ENCODE data around the gene TOGARAM1.
"Not testable (repeated sequence)": the region's sequence is repeated elsewhere in the genome, so short reads cannot be mapped to it uniquely, and the experiment has no call there.

Gene TOGARAM1

DNA sequence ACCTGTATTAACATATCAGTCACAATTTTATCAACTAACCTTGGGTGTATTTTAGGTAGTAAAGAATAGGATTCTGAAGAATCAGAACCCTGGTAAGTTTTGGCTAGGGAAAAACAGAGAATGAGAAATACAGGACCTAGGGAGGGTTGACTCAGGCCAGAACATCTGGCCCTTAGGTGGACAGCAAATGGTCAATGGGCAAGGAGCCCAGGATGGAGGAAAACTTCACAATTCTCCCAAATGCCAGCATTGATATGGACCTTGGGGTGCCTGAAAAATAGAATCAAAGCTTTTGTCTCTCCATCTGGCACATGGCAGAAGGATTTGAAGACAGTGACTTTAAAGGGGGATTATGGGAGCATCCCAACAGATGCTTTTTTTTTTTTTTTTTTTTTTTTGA lies 89.2 kb downstream of the TOGARAM1 start:
- DNase-seq: no peak

DNA sequence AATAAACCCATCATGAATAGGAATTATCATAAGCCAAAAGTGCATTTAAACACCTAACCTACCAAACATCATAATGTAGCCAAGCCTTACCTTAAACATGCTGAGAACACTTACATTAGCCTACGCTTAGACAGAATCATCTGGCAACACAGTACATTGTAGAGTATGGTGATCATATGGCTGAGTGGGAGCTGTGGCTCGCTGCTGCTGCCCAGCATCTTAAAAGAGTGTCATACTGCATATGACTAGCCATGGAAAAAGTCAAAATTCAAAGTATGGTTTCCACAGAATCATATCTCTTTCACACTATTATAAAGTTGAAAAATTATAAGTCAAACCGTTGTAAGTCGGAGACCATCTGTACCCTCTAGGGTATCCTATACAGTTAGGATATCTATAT lies 89.9 kb downstream of the TOGARAM1 start:
- no peak for DNase-seq

DNA sequence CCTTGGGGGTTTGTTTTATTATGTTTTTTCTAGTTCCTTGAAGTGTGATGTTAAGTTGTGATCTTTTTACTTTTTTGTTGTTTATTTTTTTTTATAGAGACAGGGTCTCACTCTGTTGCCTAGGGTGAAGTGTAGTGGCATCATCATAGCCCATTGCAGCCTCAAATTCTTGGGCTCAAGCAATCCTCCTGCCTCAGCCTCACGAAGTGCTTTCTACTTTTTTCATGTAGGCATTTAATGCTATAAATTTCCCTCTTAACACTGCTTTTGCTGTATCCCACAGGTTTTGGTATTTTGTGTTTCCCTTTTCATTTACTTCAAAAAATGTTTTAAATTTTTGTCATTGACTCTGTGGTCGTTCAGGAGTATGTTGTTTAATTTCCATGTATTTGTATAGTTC lies 95.4 kb downstream of the TOGARAM1 start:
- DNase-seq: no peak

DNA sequence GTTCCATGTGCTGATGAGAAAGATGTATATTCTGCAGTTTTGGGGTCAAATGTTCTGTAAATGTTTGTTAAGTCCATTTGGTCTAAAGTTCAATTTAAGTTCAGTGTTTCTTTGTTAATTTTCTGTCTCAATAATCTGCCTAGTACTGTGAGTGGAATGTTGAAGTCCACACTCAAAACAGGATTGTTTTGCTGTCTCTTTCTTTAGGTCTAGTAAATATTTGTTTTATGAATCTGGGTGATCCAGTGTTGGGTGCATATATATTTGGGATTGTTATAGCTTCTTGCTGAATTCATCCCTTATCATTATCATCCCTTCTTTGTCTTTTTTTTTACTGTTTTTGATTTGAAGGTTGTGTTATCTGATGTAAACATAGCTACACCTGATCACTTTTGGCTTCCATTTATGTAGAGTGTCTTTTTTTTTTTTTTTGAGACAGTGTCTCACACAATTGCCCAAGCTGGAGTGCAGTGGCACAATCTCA lies 95.9 kb downstream of the TOGARAM1 start:
- no peak for DNase-seq

DNA sequence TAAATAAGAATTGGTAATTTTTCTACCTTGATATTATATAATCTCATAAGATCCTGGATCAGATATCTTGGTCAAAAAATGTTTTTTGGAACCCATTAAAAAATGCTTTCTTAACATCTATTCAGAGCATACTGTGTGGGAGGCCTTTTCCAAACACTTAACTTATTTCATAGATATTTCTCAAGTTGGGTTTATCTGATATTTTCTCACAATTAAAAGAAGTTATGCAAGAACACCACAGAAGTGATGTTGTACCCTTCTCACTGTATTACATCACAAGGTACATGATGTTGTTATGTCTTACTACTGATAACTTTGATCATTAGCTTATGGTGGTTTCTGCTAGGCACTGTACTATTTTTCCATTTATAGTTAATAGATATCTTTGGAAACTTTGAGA lies 98.6 kb downstream of the TOGARAM1 start:
- no peak for DNase-seq

DNA sequence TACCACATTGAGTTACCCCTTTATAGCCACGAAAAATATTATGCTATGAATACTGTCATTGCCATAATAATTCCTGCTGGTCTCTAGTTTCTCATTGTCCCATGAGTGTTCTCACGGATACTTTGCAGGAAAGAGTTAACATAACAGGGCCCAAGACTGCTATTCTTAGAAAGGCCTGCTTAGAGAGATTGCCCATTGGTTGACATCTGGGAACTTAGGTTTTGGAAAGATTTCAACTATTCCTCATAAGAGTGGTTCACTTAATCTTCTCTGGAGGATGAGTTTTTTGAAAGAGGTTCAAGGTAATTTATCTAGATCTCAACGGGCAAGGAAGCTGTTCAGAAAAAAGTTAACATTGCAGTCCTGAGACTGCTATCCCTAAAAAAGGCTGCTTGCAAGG lies 103.5 kb downstream of the TOGARAM1 start:
- no peak for DNase-seq

DNA sequence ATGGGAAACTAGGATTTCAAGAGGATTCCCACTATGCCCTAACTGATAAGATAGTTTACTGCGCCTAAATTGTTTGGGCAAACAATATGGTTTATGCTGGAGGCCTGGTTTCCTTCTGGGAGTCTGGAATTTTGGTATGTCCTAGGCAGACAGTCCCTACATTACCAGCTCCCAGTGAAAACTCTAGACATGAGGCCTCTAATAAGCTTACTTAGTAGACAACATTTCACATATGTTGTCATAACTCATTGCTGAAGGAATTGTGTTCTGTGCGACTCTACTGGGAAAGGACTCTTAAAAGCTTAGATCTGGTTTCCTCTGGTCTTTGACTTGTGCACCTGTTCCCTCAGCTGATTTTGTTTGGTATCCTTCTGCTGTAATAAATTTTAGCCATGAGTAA lies 104.0 kb downstream of the TOGARAM1 start:
- DNase-seq: no peak

DNA sequence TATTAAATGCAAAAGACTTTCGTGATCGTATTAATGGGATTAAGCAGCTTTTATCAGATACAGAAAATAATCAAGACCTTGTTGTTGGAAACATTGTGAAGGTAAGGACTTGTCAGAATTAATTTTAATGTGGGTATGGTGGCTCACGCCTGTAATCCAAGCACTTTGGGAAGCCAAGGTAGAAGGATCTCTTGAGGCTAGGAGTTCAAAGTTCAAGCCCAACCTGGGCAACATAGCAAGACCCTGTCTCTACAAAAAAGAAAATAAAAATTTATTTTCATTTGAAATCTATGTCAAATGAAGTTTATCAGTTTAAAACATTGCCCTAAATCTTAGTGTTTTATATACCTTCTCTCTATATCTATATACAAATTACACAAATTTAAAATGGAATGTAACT lies 104.7 kb downstream of the TOGARAM1 start:
- DNase-seq: no peak

DNA sequence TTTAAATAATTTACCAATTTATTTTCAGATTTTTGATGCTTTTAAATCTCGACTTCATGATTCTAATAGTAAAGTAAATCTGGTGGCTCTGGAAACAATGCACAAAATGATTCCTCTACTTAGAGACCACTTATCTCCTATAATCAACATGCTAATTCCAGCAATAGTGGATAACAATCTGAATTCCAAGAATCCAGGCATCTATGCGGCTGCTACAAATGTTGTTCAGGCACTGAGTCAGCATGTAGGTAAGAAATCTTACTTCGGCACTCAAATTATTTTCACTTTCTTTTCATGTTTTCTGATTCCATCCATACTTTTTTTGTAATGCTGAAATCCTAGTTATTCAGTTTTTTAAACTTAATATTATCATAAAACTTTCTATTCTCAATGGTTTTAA lies 106.4 kb downstream of the TOGARAM1 start:
- DNase-seq: no peak

DNA sequence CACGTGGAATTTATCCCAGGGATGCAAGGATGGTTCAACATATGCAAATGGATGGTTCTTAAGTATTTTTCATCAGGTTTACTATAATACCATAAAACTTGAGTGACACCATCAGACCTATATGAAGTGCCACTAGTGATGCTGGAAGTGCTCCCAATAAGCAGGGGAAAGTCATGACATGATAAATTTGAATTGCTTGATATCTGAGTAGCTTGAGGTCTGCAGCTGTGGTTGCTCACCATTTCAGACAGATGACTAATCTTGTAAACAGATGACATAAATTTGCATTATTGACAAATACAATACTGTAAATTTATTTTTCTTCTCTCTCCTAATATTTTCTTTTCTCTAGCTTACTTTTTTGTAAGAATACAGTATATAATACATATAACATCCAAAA lies 108.2 kb downstream of the TOGARAM1 start:
- DNase-seq: no peak

DNA sequence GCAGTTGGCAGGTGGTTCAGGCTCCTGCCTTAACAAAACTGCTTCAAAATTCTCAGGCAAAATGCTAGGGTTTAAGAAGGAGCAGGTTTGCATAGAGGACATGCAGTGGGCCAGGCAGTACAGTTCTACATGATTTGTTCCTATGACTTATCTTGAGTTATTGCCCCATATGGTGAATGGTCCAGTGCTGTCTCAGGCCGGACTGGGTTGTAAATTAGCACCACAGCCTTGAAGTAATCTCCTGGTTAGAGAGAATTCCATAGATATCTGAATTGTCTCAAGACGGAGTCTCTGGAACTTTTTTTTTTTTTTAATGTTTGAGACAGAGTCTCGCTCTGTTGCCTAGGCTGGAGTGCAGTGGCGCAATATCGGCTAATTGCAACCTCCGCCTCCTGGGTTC lies 110.1 kb downstream of the TOGARAM1 start:
- DNase-seq: no peak

DNA sequence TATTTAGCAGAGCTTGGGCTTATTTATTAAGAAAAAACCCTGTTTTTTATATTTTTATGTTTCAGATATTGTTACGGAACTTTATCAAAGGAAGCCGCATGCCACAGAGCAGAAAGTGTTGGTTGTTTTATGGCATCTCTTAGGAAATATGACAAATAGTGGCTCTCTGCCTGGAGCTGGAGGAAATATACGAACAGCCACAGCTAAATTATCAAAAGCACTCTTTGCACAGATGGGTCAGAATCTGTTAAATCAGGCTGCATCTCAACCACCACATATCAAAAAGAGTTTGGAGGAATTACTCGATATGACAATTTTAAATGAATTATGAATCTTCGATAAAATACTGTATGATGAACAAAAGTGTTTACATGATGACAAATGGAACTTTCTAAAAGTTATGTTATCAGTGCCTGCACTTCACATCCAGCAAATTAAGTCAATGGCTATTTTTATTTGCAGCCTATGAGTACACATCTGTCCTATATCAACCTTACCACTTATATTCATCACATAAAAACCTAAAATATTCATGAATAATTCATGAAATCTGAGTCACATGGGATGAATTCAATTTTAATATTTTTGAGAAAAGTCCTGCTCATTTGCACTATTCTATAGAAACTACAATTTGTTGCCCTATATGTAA lies 111.4 kb downstream of the TOGARAM1 start:
- DNase-seq: no peak

DNA sequence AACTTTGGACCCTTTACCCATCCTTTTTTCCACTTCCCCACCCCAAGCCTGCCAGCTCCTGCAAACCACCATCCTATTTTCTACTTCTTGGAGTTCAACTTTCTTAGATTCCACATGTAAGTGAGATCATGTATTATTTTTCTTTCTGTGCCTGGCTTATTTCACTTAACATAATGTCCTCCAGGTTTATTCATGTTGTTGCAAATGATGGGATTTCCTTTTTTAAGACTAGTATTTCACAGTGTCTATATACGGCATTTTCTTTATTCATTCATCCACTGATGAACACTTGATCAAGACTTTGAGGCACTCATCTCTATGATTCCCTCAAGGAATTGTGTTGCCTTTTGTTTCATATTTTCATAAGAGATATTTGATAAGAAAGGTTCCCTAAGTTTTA lies 116.3 kb downstream of the TOGARAM1 start:
- DNase-seq: no peak

DNA sequence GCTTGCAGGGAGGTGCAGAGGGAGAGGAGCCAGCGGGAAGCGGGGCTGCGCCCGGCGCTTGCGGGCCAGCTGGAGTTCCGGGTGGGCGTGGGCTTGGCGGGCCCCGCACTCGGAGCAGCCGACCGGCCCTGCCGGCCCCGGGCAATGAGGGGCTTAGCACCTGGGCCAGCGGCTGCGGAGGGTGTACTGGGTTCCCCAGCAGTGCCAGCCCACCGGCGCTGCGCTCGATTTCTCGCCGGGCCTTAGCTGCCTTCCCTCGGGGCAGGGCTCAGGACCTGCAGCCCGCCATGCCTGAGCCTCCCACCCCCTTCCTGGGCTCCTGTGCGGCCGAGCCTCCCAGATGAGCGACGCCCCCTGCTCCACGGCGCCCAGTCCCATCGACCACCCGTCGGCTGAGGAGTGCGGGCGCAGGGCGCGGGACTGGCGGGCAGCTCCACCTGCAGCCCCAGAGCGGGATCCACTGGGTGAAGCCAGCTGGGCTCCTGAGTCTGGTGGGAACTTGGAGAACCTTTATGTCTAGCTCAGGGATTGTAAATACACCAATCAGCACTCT lies 118.5 kb downstream of the TOGARAM1 start:
- not testable (repeated sequence) for DNase-seq

DNA sequence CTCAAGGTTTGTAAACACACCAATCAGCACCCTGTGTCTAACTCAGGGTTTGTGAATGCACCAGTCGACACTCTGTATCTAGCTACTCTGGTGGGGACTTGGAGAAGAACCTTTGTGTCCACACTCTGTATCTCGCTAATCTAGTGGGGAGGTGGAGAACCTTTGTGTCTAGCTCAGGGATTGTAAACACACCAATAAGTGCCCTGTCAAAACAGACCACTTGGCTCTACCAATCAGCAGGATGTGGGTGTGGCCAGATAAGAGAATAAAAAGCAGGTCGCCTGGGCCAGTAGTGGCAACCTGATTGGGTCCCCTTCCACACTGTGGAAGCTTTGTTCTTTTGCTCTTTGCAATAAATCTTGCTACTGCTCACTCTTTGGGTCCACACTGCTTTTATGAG lies 119.1 kb downstream of the TOGARAM1 start:
- DNase-seq: not testable (repeated sequence)

DNA sequence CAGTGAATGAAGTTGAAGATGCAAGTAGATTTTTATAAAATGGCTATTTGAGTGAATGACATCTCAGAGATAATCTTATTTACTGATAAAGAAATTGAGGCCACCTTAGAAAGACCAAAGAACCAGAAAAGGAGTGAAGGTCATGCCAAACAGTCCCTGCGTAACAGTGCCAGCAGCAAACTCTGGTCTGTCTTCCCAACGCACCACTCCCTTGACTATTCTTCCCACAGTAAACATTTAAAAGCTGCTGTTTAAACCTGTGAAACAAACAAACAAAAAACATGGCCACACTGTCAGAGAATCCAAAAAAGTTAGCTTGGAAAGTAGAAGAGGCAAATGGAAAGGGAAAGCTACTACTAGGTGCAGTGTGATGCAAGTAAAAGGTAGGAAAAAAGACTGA lies 120.4 kb downstream of the TOGARAM1 start:
- DNase-seq: no peak

DNA sequence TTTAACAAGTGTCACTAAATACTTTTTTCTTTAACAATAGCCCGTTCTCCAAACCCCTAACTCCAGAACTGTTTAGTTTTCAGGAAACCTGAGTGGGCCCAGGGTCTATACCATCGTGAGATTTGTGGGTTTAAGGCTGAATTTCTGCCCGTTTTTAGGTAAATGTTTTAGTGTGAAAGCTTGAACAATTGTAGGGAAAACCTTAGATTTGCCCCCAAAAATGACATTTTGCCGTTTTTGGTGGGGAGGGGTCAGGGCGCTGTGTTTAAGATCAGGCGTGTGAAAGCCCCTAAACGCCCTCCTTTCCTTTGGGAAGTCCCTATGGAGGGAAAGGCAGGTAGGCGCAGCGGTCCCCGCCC lies 121.6 kb downstream of the TOGARAM1 start:
- DNase-seq: peak; percentile 39

DNA sequence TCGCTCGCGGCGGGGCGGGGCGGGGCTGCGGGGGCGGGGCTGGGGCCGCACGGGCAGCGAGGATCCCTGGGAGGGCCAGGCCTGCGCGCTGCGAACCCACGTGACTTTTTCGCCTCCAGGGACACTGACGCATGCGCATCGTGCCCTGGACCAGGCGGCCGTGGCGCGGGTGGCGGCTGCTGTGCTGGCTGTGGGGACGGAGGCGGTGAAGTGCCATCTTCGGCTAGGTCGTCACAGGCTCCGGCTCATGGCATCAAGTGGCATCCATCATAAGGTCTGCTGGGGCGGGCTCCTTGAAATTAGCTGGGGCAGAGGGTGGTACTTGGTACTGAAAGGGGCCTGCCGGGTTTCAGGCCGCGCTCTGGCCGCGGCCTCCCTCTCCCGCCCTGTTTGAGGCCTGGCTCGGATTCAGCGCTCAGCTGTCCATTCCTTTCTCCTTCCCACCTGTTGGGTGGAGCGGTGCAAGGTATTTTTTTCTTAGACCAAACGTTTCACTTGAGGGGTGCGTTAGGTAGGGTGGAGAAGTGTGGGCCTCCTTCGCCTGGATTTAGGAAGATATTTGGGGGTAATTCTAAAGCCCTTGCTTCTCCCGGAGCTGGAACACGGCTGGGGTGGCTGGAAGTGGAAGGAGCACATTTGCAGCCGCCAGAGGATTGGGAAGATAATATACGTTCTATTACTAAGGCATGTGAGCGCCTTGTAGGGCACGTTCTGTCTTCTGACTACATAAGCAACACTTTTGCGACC lies 122.2 kb downstream of the TOGARAM1 start, which contains the start of gene PRPF39:
Gene PRPF39, plus strand, starts transcription at position 141 of the 747 bp plus-strand sequence. CDS start 11,124 bp downstream, outside the sequence.
- peak; percentile 97 for DNase-seq

DNA sequence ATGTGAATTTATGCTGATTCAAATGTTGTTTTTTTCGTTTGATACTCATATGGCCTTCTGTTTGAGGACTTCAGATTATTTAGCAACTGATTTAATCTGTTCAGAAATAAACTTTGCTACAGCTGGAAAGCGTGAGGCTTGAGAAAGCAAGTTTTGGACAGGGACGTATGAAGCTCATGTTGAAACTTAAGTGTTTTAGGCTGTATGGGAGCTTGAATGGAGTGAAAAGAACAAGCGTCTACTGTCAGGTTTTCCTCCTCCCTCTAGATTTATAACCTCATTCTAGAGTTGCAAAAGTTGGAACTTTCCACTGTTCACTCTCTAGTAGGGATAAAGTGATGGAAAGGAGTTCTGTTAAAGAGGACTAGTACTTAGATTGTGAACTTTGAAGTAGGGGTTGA lies 123.0 kb downstream of the TOGARAM1 start:
- no peak for DNase-seq

DNA sequence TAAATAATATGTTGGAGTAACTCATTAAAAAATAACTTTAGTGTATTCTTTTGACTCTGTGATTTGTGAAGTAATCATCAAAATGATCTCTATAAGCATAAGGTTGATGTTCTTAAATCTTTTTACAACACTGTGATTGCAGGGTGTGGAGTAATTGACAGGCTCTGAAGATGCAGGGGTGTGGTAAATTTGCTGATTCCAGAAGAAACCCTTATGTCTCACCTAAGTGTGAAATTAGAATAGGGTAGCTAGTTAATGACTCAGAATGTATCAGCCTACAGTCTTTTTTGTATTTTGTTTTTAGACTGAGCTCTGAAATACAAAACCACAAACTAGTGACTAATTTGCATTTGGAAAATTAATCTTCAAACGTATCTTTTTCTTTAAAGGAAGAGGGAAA lies 127.8 kb downstream of the TOGARAM1 start:
- DNase-seq: no peak

DNA sequence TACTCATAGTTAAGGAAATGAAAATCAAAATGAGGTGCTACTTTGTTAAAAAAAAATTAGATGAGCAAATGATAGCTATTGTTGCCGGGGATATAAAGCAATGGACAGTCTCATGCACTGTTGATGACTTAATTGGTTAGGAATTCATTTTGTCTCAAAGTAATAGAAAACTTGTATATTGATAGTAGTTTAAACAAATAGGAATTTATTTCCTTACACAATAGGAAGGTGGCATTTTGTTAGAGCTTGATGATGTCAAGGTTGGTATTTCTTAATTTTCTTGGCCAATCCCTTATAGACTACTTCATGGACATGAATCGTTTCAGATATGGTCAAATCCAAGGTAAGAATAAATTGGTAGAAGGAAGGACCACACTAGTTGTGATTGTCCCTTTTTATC lies 129.7 kb downstream of the TOGARAM1 start:
- no peak for DNase-seq

DNA sequence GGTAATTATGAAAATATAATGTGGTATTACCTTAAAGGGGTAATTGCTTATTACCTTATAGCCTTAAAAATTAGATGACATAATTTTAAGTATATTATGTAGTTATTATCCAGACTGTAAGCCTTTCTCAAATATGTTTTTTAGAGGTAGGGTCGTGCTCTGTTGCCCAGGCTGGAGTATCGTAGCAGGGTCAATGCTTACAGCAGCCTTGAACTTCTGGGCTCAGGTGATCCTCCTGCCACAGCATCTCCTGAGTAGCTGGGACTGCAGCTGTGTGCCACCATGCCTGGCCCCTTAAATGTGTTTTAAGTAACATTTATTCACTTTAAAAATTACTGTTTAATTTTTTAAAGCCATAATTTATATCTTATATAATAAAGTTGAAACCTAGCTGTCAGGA lies 132.3 kb downstream of the TOGARAM1 start:
- DNase-seq: no peak

DNA sequence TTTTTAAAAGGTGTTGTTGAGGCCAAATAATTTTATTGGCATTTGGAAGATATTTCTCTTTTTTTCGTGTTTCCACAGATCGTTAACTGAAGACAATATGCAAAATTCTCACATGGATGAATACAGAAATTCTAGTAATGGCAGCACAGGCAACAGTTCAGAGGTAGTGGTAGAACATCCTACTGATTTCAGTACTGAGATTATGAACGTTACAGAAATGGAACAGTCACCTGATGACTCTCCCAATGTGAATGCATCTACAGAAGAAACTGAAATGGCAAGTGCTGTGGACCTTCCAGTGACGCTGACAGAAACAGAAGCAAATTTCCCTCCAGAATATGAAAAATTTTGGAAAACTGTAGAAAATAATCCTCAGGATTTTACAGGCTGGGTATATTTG lies 133.2 kb downstream of the TOGARAM1 start:
- DNase-seq: no peak

DNA sequence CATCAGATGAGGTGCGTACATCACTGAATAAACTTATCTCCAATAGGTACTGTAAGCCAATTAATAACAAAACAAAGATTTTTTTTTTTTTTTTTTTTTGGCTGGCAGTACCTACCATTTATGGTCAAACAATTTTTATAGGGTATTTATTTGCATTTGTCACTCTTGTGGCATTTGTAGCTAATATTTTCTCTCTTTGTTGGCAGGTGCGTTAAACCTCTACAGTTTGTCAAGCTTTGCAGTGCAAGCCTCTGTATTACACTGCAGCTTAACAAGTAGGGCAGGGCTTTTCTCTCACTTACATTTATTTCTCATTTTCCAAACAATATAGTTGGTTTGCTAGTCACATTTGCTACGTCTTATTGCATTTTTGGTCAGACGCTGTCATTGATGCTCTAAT lies 134.2 kb downstream of the TOGARAM1 start:
- no peak for DNase-seq
